Measurements from ENCODE around the gene VASH1. TPM values are rescaled to one million over a fixed set of nuclear protein-coding genes. Genes with fewer than 3 reads are reported as not detected.

The VASH1 gene
- total and polyA plus RNA-seq, 12 donors = 9.1 to 20.2 (median 13.4) TPM

DNA sequence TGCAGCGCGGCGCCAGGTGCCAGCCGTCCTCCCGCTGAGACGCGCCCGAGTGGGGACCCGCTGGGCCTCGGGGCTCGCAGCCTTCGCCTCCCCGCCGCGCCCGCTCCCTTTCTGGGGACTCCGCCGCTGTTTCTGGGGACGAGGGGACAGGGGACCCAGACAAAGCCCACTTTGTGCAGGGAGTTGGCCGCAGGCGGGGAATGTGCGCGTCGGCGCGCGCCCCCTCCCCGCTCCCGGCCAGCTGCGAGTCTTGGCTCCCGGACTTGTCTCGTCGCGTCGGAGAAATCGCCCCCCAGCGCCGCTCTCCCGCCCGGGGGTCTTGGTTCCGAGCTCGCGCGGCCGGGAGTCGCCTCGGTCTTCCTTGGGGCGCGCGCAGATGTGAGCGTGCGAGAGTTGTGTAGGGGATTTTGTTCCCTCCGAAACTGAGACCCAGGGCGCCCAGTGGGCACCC, 717 bp downstream of the VASH1 start:
- Histone ChIP-seq H3K4me1 (peaks cover 7 to 62% (median 44%) of the 10 kb centered on the region in 9 donors), H3K9me3 (no peaks in the 10 kb centered on the region), H3K27ac (peak overlapping the region; percentile 68 to 97 (median 93)), H3K36me3 (peaks cover 0 to 12% (median 0%) of the 10 kb centered on the region in 9 donors), H3K27me3 (peaks cover 0 to 21% (median 0%) of the 10 kb centered on the region in 7 donors), H3K4me3 (peak overlapping the region; percentile 69 to 93 (median 87))
- WGBS, 2 donors = 0% methylated on average over 54 of the region's 54 CpGs
- ATAC-seq (peak in 4 of 8 donors; percentile 3 to 6 (median 4)), DNase-seq (no peak)
- TF ChIP-seq, protein P1, sequence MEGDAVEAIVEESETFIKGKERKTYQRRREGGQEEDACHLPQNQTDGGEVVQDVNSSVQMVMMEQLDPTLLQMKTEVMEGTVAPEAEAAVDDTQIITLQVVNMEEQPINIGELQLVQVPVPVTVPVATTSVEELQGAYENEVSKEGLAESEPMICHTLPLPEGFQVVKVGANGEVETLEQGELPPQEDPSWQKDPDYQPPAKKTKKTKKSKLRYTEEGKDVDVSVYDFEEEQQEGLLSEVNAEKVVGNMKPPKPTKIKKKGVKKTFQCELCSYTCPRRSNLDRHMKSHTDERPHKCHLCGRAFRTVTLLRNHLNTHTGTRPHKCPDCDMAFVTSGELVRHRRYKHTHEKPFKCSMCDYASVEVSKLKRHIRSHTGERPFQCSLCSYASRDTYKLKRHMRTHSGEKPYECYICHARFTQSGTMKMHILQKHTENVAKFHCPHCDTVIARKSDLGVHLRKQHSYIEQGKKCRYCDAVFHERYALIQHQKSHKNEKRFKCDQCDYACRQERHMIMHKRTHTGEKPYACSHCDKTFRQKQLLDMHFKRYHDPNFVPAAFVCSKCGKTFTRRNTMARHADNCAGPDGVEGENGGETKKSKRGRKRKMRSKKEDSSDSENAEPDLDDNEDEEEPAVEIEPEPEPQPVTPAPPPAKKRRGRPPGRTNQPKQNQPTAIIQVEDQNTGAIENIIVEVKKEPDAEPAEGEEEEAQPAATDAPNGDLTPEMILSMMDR (IDR thresholded peaks at IDR 0.05) = no peak
- intact Hi-C loops (cut with DNase I) = loop anchor here in 5 of 10 donors (2.0 to 5.0 kb wide), 4 partner anchors 41 to 50 kb away; no protein-coding TSS in a partner anchor

DNA sequence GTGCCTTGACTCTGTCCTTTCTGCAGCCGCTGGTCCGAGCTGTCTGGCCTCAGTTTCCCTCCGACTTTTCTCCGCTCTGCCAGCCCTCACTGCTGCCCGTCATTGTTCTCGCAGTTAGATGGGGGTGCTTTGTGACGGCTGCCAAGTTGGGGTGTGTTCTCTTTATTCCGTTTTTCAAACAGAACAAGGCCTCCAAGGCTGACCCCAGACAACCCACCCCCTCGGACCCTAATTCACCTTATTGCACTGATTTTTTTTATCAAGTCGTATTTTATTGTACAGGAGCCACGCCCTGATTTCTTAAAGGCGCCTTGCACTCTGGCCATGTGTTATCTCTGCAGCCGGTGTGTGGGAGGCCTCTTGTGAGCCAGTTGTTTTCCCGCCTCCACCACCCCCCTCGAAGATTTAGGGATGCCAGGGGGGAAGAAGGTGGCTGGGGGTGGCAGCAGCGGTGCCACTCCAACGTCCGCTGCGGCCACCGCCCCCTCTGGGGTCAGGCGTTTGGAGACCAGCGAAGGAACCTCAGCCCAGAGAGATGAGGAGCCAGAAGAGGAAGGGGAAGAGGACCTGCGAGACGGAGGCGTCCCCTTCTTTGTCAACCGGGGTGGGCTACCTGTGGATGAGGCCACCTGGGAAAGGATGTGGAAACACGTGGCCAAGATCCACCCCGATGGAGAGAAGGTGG, 1.3 kb downstream of the VASH1 start:
- 17 to 24% methylated on average over 28 of the region's 28 CpGs for WGBS, 2 donors
- Histone ChIP-seq H3K27me3 (peaks cover 0 to 21% (median 0%) of the 10 kb centered on the region in 7 donors), H3K9me3 (no peaks in the 10 kb centered on the region), H3K4me1 (peaks cover 10 to 68% (median 49%) of the 10 kb centered on the region in 9 donors), H3K36me3 (peaks cover 0 to 12% (median 0%) of the 10 kb centered on the region in 9 donors), H3K27ac (peak overlapping the region; percentile 68 to 97 (median 93)), H3K4me3 (peak overlapping the region; percentile 69 to 93 (median 87))
- intact Hi-C loops (cut with DNase I) = loop anchor here in 4 of 10 donors (2.0 to 5.0 kb wide), 3 partner anchors 44 to 50 kb away; no protein-coding TSS in a partner anchor
- ATAC-seq (peak in 6 of 8 donors; percentile 14 to 29 (median 18)), DNase-seq (no peak)
- TF ChIP-seq, protein P1 (IDR thresholded peaks at IDR 0.05) = no peak

DNA sequence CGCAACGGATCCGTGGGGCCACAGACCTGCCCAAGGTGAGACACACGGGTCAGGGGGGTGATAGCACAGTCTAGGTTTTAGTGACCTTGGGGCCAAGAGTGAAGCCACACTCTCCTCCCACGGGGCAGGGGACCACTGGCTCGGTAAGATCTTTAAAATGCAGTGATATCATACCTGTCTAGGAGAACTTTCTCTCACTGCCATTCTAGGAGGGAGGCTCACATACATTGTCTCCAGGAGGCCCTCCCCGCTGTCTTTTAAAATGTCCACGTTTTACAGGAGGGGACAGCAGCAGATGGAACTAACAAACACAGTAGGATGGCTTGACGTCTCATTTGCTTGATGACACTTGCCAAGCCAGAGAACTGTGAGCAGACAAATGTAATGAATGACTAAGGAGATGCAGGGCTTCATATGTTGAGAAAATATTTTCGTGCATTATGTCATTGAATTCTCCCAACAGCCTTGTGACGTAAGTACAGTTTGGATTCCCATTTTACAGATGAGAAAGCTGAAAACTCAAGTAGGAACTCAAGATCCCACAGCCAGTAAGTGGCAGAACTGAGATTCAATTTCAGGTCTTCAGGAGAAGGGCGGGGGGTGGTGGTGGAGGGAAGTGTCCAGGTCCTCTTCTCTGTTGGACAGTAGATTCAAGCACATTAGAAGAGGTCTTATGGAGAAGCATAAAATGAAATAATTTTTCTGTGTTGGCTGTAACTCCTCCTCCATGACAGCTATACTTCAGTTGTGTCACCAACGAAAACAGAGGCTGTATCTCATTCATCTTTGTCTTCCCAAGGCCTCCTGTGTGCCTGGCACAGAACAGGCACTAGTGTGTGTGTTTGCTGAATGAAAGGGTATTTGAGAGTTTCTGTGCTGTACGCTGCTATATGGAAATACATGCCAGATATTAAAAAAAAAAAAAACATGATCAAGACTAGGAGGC, 2.1 kb downstream of the VASH1 start:
- Histone ChIP-seq H3K27me3 (peaks cover 0 to 21% (median 0%) of the 10 kb centered on the region in 7 donors), H3K4me1 (peaks cover 18 to 76% (median 57%) of the 10 kb centered on the region in 9 donors), H3K4me3 (peak overlapping the region; percentile 69 to 93 (median 87)), H3K36me3 (peaks cover 0 to 12% (median 0%) of the 10 kb centered on the region in 9 donors), H3K9me3 (no peaks in the 10 kb centered on the region), H3K27ac (peak overlapping the region; percentile 68 to 97 (median 93))
- ATAC-seq (no peak), DNase-seq (no peak)
- TF ChIP-seq, protein P1 (IDR thresholded peaks at IDR 0.05) = no peak
- WGBS, 2 donors = 42 to 50% methylated on average over 14 of the region's 14 CpGs
- intact Hi-C loops (cut with DNase I) = loop anchor here in 4 of 10 donors (2.0 to 5.0 kb wide), 3 partner anchors 45 to 51 kb away; no protein-coding TSS in a partner anchor
